A673 (cell line): ENCODE results near the gene ADRA2C. TPM values are rescaled to one million over a fixed set of nuclear protein-coding genes. Genes with fewer than 3 reads are reported as not detected.

Source experiments
- BruUV-seq: library from RNA; stranded (reverse); fragments of 400-500 nt; replicated peaks from 2 replicates; lab custom pipeline; 2021; lab: Mats Ljungman, UMichigan
- CTCF ChIA-PET: fragments of 300-600 bp; sonication (Branson Sonifier 250); formaldehyde crosslinking; loops from one replicate; lab custom pipeline; 2022; ENCODE audit warnings: antibody characterized with exemption; lab: Charles Lee
- POLR2A ChIA-PET: fragments of 300-600 bp; sonication (Branson Sonifier 250); formaldehyde crosslinking; loops from one replicate; lab custom pipeline; 2022; ENCODE audit warnings: antibody characterized with exemption; ENCODE audit not compliant: low non-redundant PET; lab: Charles Lee
- DNase-seq: peaks from one replicate; pipeline ENCODE4 v3.0.0-alpha.2; 2015; ENCODE audit warnings: low spot score
- H3K27ac ChIP-seq: fragments of 200-600 bp; sonication (generic); 2 replicates; pipeline ENCODE4 v1.5.1; 2016; ENCODE audit warnings: mixed run types, low read depth, mild to moderate bottlenecking, mixed read lengths, antibody characterized with exemption, low read length; ENCODE audit not compliant: poor library complexity, severe bottlenecking
- H3K27me3 ChIP-seq: fragments of 200-600 bp; sonication (generic); replicated peaks from 2 replicates; pipeline ENCODE4 v1.6.1; 2017; ENCODE audit warnings: mixed run types, low read depth, mild to moderate bottlenecking, mixed read lengths, antibody characterized with exemption, low read length; ENCODE audit not compliant: insufficient read depth, poor library complexity
- H3K36me3 ChIP-seq: fragments of 200-600 bp; sonication (generic); 2 replicates; pipeline ENCODE4 v1.6.1; 2016; ENCODE audit warnings: mixed run types, mild to moderate bottlenecking, mixed read lengths, antibody characterized with exemption, low read length; ENCODE audit not compliant: insufficient read depth, poor library complexity, severe bottlenecking
- H3K4me1 ChIP-seq: fragments of 200-600 bp; sonication (generic); 2 replicates; pipeline ENCODE4 v1.6.1; 2017; ENCODE audit warnings: mixed run types, mild to moderate bottlenecking, mixed read lengths, antibody characterized with exemption, low read length; ENCODE audit not compliant: insufficient read depth, poor library complexity, severe bottlenecking
- H3K4me3 ChIP-seq: fragments of 200-600 bp; sonication (generic); 2 replicates; pipeline ENCODE4 v1.5.1; 2016; ENCODE audit warnings: low read depth, mixed run types, mild to moderate bottlenecking, mixed read lengths, low read length; ENCODE audit not compliant: poor library complexity, severe bottlenecking
- H3K9me3 ChIP-seq: fragments of 200-600 bp; sonication (generic); 2 replicates; pipeline ENCODE4 v1.6.1; 2016; ENCODE audit warnings: mixed run types, low read depth, mild to moderate bottlenecking, mixed read lengths, antibody characterized with exemption, low read length; ENCODE audit not compliant: poor library complexity, severe bottlenecking
- EZH2 ChIP-seq: fragments of 200-600 bp; sonication (generic); IDR thresholded peaks from 2 replicates; pipeline ENCODE4 v1.6.1; 2017; ENCODE audit warnings: borderline replicate concordance, low read depth, mild to moderate bottlenecking, mixed read lengths, antibody characterized with exemption, low read length; ENCODE audit not compliant: poor library complexity, severe bottlenecking
- intact Hi-C: fragments of 100-400 bp; cut with micrococcal nuclease; formaldehyde crosslinking; loops from one replicate; pipeline ENCODE4 v1.10.0; 2022; ENCODE audit not compliant: unreplicated experiment
- total RNA-seq: library from RNA; stranded (reverse); gene quantifications from 2 replicates; pipeline ENCODE4 v1.2.3, GENCODE V29; 2021
- TF ChIP-seq, protein P1 (sequence below): fragments of 300-800, 200-600 bp; sonication (generic); conservative IDR thresholded peaks from 2 replicates; pipeline ENCODE4 v1.5.1; 2017; ENCODE audit warnings: low read depth, mild to moderate bottlenecking, antibody characterized with exemption, low read length, moderate library complexity, mixed read lengths

The ADRA2C gene
- total RNA-seq, 1 experiment from 2014 or later = 14.8 TPM

DNA sequence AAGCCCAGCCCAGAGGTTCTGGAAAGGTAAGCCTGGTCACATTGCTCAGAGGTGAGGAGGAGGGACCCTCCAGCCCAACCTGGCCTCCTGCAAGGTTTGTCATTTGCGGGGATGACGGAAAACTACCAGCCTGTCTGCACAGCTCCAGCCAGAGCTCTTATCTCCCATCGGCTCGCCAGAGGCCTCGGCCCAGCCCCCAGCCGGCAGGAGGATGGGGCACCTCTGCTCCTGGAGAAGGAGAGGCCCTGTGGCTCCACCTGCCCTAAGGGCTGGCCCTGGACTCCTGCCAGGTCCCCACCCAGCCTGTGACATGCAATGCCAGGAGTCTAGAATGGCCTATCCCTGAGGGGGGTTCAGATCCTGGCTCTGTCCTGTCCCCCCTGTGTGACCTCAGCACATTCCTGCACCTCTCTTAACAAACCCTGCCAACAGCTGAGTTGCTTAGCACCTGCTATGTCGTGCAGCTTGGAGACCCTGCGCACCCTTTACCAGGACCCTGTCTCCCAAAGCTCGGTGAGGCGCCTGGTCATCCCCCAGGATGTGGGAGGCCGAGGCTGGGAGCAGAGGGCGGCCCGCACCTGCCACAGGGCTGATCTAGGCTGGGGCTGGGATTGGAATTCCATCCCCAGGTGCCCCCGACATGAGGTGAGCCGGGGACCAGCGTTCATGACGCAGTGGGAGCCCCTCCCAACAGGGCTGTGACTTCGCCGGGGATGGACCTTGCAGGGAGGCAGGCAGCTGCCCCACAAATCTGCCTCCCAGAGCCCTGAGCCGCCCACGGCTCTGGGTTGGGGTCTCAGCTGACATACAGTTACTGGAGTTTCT, 14.4 kb downstream of the ADRA2C start:
- intact Hi-C loops = no loop called here
- ChIA-PET CTCF (no interaction called here), POLR2A (no interaction called here)
- Histone ChIP-seq H3K4me3 (no peak overlapping the region), H3K27ac (no peak overlapping the region), H3K4me1 (no peaks in the 10 kb centered on the region), H3K9me3 (no peaks in the 10 kb centered on the region), H3K27me3 (no peaks in the 10 kb centered on the region), H3K36me3 (no peaks in the 10 kb centered on the region)
- BruUV-seq = no TSS peak
- TF ChIP-seq, protein P1, sequence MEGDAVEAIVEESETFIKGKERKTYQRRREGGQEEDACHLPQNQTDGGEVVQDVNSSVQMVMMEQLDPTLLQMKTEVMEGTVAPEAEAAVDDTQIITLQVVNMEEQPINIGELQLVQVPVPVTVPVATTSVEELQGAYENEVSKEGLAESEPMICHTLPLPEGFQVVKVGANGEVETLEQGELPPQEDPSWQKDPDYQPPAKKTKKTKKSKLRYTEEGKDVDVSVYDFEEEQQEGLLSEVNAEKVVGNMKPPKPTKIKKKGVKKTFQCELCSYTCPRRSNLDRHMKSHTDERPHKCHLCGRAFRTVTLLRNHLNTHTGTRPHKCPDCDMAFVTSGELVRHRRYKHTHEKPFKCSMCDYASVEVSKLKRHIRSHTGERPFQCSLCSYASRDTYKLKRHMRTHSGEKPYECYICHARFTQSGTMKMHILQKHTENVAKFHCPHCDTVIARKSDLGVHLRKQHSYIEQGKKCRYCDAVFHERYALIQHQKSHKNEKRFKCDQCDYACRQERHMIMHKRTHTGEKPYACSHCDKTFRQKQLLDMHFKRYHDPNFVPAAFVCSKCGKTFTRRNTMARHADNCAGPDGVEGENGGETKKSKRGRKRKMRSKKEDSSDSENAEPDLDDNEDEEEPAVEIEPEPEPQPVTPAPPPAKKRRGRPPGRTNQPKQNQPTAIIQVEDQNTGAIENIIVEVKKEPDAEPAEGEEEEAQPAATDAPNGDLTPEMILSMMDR = no peak
- no peak for TF ChIP-seq EZH2
- DNase-seq = no peak

DNA sequence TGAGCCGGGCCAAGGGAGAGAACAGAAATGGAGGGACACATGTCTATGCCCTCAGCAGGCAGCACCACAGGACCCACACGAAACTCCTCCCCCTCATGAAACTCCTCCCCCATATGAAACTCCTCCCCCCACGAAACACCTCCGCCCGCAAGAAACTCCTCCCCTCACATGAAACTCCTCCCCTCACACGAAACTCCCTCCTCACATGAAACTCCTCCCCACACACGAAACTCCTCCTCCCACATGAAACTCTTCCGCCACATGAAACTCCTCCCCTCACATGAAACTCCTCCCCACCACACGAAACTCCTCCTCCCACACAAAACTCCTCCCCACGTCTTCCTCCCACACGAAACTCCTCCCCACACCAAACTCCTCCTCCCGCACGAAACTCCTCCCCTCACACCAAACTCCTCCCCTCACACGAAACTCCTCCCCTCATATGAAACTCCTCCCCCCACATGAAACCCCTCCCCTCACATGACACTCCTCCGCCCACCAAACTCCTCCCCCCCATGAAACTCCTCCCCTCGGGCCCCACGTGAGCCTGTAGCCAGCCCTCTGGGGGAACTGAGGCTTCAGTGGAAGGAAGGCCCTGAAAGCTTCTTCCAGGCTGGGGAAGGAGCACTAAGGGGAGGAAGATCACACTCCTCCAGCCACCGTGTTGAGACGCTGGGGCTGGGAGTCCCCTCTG, 15.2 kb downstream of the ADRA2C start:
- DNase-seq = peak; percentile 26
- Histone ChIP-seq H3K36me3 (no peaks in the 10 kb centered on the region), H3K27me3 (no peaks in the 10 kb centered on the region), H3K4me1 (no peaks in the 10 kb centered on the region), H3K4me3 (no peak overlapping the region), H3K27ac (no peak overlapping the region), H3K9me3 (no peaks in the 10 kb centered on the region)
- CTCF ChIA-PET = interaction anchor here (0.7 kb wide), 1 partner anchor 11 kb away, joined by 8 read pairs; no protein-coding TSS in a partner anchor
- intact Hi-C loops = no loop called here
- no TSS peak for BruUV-seq
- POLR2A ChIA-PET = no interaction called here
- TF ChIP-seq, protein P1 = no peak
- no peak for TF ChIP-seq EZH2

DNA sequence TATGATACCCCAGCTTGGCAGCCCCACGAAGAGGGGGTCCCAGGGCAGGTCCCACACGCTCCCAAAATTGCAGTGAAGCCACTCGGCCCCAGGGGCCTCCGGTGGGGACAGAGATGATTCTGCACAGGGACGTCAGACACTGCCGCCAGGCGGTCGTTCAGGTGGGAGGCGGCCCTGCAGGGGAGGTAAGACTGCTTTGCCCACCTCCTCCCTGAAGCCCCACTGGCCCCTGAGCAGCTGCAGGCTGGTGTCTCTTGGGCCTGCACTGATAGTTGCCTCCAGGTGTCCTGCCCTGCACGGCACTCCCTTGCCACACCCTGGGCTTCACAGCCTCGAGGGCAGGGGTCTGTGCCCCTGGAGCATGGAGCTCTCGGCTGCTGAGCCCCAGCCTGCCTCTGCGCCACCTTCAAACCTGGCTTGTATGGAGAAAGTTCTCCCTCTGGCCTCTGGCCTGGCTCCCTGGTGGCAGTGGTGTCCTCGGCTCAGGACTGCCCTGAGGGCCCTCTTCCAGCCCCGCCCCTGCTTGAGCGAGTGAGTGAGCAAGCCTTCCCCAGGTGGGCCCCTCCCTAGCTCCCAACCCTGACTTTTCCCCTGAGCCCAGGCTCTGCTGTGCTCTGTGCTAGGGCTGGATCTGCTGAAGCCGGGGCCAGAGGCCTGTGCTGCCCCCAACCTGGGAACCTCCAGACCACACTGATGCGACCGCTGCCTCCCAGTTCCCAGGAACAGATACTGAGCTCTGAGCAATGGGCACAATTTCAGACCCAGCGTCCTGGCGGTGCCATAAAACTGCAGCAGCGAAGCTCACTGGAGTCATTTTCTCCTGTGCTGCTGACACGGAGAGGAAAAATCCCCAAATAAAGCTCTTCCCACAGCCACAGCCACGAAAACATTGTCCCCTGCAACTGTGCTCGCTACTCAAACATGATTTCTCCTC, 16.1 kb downstream of the ADRA2C start:
- no peaks in the 10 kb centered on the region for H3K9me3 ChIP-seq
- TF ChIP-seq, protein P1 = no peak
- no peak for TF ChIP-seq EZH2
- no peak overlapping the region for H3K4me3 ChIP-seq
- ChIA-PET POLR2A (no interaction called here), CTCF (interaction anchor here (0.7 to 1.0 kb wide), 2 partner anchors 10 to 12 kb away, joined by 3 to 8 read pairs; no protein-coding TSS in a partner anchor)
- DNase-seq = no peak
- H3K4me1 ChIP-seq = no peaks in the 10 kb centered on the region
- intact Hi-C loops = no loop called here
- H3K27me3 ChIP-seq = no peaks in the 10 kb centered on the region
- no TSS peak for BruUV-seq
- no peaks in the 10 kb centered on the region for H3K36me3 ChIP-seq
- H3K27ac ChIP-seq = no peak overlapping the region
